A204.1 (cell line): ENCODE results near the gene B3GAT1.

ENCODE experiments used
- FAIRE-seq: peaks from 2 replicates; lab custom pipeline; 2012; peaks lifted over from hg19 to GRCh38; lab: Jason Lieb, UNC

Gene B3GAT1

DNA sequence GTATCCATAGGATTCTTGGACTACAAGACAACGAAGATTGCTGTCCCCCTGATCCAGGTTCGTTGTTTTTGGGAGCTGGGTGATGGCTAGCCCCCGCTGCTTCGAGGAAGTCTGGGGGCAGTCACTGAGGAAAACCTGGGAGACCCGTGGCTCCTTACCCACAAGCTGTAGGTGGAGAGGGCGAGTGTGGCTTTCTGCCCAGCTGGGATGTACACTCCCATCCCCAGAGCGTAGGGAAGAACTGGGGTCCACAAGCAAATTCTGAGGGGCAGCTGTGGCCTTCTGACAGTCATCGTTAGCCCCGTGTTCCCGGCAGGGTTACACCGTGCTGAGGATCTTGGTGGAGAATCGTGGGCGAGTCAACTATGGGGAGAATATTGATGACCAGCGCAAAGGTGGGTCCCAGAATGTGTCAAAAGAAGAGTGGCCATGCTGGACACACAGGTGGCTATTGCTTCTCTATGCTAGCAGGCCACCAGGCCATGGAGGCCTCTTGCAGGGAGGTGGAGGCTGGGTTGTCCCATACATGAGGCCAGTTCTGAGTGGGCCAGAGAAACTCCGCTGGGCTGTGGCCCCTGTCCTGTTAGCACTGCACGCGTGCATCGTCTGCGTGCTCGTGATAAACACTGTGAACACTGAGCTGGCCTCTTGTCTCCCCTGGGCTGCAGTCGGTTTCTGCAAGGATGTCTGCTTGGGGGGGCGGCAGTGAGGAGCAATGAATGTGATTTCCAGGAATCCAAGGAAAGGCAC, 40.4 kb downstream of the B3GAT1 start:
- FAIRE-seq, result no peak

DNA sequence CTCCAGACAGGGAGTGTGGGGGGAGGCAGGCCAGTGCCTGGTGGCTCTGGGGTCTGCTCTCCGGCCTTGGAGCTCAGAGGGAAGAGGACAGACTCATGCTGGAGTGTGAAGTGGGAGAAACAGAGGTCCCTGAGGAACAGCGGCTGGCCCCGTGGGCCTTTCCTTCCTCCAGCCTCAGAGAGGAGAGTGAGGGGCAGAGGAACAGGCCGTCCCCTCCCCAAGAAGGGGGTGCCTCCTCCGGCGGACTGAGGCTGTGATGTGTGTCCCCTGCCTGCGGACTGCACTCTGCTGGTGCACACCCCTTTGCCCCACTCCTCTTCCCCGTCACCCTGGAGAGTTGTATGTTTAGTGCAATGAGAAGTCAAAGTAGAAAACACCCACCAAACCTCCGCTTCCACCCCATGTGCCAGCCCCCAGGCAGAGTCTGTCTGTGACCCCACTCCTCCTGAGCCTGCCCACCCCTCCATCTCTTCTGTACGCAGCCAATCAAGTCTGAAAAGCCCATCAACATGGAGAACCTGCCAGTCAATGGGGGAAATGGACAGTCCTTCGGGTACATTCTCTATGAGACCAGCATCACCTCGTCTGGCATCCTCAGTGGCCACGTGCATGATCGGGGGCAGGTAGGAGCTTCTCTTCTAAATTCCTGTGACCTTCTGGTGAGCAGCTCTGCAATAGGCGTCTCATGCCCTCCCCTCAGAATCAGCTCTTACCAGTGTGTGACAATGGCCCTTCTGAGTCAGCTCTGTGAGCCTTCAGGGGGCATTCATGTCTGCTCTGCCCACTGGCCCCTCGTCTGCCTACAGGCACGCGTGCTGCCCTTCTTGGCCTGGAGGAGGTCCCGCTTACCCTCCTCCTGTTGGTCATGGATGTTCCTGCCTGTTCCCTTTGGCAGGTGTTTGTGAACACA, 41.3 kb downstream of the B3GAT1 start:
- no peak for FAIRE-seq

DNA sequence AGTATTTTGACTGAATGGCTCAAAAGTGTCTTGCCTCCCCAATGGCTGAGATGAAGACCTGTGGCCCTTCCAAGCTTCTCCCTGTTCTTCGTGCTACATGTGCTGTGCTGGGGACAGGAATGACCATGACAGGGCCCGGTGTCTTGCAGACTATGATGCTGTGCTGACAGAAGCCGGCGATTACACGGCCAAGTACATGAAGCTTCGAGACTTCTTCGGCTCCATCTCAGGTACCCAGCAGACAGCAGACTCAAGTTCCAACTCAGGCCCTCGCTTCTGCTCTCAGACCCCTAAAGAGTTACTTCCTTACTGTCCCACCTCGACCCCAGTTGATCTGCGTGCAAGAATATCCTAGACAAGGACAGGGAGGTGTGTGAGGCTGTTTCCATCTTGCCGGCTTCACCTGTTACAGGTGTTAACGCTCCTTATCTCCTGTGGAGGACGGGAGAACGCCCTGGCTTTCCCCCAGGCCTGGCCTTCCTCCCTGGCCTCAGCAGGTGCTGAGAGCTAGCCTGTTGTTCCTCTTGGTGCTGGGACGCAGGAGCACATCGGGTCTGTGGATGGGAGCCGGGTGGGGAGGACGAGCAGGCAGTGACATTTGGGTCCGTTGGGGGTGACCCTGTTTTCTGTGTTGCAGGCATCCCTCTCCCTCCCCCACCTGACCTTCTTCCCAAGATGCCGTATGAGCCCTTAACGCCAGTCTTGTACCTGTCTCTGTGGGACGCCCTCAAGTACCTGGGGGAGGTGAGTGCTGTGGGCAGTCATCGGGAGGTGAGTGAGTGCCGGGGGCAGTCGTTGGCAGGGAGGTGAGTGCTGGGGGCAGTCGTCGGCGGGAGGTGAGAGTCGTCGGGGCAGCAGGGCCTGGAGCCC, 42.2 kb downstream of the B3GAT1 start:
- no peak for FAIRE-seq

DNA sequence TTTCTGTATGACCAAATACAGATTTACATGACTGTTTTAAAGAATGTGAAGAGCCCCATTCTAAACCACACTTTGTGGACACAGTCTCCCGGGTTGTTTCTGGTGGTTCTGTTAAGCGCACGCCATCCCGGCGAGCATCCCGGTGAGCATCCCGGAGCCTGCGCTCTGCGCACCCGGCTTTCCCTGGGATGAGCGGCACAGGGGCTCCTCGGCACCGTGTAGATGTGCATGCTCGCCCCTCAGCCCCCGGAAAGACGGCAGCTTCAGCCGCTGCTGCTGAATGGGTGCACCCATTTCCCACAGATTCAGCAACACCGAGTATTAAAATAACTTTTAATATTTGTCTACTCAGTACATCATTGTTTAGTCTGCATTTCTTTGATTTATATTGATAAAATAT, 44.3 kb downstream of the B3GAT1 start:
- FAIRE-seq, result no peak

DNA sequence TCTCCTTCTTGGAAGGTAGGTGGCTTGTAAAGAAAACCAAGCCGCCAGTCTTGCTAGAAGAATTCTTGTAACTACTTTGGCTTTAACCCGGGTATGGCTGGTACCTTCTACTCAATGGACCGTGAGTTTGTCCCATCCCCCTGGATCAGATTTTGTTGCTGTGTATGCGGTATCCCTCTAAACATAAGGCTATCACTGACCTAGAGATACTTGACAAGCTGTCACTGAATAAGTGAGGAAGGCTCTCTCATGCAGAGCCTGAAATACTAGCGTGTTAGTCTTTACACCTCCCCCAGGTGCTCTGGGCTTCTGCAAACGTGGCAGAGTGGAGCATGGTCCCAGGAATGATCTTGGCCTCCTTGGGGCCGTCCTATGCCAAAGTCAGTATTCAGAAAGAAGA, 45.8 kb downstream of the B3GAT1 start:
- no peak for FAIRE-seq

DNA sequence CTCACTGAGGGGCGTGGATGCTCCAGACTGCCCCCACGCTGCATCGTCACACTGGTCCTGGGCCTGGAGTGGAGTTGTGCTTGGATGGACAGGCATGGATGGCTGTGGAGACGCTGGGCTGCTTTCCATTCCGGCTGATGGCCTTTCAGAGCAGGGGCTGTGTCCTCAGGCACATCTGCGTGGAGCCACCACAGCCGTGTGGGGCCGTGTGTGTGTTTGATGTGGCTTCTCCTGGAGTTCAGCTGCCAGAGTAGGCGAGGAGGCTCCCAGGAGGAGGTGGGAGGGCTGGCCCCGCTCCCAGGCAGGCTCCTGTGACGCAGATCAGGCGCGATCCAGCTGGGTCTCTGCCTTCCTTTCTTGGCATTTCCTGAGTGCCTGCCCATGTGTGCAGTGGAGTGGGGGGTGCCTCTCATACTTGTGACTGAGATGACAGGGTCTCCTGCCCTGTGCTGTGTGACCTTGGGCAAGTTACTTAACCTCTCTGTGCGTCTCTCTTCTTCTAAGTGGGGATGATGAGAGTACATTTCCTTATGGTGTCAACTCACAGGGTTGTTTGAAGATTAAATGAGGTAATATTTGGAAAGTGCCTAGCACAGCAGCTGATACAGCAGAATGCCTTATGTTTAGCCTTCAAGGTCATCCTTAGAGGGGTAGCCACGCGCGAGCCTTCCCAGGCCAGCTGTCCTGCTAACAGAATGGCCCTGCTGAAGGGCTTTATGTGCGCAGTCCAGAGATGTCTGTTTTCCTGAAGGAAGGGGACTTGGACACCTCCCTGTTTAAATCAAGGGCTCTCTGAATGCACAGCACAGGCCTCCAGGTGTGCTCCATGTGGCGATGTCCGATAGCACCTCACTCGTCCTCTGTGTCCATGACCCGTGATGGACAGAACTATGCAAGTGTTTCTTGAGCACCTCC, 46.8 kb downstream of the B3GAT1 start:
- no peak for FAIRE-seq

DNA sequence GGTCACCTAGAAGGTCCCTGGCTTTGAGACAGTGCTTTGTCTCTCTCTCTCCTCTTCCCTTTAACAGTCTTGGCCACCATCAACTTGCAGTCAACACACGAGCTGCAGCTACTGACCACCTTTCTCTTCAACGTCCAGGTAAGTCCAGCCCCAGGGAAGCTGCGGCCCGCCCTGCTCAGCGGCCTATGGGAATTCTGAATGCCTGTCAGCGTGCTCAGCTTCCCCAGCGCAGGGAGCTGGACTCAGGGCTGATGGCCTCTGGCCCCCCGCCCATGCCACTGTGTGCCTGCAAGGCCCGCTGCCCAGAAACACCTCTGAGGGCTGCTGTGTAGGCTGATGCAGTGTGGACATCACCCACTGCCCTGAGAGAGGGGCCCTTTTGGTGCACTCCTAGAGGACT, 47.8 kb downstream of the B3GAT1 start:
- FAIRE-seq, result no peak

DNA sequence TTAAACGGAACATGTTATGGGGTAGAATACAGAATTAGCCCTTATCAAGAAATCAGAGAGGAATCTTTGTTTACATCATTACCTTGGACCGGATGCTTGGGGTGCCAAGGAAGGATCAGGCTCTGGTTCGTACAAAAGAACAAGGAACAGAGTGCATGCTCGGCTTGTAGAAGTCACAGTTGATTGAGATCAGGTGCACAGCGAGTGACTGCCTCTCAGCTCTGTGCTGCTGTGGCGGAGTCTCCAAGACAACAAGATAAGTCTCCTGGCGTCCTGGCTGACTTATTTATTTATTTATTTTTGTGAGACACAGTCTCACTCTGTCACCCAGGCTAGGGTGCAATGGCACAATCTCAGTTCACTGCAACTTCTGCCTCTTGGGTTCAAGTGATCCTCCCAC, 48.5 kb downstream of the B3GAT1 start:
- no peak for FAIRE-seq

DNA sequence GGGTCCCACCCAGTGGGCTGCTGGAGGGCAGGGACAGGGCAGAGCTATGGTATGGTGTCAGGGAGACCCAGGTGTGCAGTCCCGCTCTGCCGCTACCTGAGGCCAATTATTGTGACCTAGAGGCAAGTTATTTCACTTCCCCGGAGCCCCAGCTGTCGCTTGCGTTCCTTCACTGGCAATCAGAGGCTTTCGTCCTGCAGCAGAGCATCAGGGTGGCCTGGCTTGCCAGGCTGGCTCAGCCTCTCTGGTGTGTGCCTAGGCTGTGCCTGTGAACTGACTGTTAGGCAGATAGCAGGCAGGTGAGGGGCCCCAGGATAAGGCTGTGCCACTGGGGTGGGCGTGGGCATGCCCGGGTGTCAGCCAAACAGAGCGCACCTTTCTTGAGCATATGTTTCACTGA, 48.9 kb downstream of the B3GAT1 start:
- no peak for FAIRE-seq

DNA sequence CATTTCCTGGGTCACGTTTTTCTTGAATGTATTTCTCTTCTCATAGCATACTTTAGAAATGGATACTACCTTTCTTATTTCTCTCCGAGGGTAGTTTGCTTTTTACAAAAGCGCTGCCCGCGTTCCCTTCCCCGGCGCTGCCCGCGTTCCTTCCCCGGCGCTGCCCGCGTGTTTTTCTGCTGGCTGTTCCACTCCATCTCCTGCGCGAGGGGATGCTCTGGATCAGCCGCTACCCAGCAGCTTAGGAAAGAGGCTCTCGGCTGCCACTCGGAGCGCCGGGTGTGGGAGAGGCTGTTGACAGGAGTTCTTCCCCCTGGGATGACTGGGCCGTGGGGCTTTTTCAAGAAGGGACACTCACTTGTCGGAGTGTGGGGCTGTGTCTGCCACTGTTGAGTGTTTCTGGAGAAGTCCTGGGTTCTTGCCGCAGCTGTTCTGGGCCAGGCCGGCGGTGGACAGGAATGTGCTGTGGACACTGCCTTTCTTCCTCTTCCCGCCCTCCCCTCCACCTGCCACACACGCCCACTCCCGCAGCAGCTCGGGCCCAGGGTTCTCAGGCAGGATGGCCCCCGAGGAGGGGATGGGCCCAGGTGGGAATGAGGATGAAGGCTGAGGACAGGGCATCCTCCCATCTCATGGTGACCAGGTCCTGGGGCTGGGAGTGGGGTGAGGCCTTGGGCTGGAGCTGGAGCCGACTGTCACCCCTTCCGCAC, 49.7 kb downstream of the B3GAT1 start:
- no peak for FAIRE-seq

DNA sequence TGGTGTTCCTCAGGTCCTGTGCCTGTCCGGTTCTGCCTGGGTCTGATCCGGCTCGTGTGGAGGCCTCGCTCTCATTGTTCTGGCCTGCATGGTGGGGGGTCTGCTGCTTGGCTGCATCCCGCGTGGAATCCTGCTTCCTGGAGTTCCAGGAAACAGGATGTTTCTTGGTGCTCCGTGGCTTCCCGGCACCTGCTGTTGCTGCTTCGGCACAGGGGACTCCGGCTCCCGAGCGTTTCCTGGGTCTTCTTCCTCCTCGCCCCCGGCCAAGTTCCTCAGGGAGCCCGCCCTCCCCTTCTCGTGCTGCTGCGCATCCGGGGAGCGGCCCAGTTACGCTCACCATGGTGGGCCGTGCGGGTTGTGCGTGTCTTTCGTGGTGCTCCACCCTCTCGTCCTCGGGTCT, 50.4 kb downstream of the B3GAT1 start:
- FAIRE-seq, result no peak

DNA sequence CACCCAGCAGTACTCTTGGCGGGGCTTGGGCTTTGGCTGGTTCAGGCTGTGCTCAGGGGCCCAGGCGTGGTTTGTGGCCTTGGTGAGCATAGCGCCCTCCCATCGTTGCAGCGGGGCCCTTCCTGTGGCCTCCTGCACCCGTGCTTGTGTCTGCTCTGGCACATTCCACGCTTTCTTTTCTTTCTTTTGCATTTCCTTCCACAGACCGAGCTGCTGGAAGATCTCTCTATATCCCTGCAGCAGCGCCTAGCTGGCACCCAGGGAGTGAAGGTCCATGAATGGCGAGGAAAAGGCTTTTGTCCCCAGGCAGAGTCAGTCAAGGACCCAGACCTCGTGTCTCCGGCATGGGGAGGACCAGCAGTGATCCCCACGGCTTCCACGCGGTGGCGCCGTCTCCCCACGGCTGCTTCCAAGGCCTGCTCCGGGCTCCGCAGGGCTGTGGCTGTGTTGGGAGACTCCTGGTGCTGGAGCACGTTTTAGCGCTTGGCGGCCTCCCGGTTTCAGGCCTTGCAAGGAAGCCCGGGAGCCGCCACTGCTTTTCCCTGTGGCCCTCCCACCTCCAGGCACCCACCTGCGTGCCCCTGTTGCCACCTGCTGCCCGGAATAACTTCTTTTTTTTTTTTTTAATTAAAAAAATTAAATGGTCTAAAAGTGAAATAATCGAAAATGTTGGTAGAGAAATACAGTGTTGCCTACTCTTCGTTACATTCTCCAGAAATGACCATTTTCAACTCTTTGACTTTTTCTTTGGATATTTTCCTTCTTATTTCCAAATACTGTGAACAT, 51.8 kb downstream of the B3GAT1 start:
- no peak for FAIRE-seq

DNA sequence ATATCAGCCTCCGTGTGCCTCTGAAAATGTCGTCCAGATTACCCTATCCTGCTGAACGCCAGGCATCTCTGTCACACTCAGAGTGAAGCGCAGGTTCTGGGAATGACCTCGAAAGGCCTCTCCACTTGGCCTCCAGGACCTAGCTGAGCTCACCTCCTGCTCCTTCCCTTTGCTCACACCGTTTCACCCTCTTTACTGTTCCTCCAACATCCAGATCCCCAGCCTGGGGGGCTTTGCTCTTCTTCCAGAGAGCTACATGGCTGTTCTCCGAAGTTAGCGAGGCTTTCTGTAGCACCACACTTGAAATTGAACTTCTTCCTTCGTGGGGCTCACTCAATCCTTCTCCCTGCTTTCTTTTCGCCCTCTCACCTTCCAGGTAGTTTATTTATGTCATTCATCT, 52.4 kb downstream of the B3GAT1 start:
- no peak for FAIRE-seq

DNA sequence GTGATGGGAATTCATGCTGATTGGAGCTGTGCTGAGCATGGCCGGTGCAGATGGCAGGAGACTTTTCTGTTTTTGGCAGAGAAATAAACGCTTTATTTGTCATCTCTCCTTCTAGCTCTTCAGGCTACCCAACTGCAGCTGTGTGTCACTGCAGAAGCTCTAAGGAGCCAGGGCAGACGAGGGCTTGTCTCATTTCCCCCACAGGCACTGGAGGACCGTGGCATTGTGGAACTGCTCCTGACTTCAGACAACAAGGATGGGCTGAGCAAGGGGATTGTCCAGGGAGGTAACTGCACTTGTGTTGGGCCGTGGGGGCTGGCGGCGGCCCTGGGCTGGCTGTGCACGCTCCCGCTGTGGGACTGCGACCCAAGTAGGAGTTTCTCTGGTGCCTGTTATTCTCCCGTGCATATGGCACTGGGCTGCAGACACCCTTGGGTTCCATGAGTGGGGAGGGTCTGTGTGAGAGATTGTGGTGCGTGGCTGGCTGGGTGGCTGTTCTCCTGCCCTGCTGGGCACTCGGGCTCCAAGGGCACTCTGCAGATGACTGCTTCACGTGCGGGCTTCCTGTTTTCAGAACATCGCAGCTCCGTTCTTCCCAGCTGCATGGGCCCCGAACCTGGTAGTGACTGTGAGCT, 53.1 kb downstream of the B3GAT1 start:
- no peak for FAIRE-seq

DNA sequence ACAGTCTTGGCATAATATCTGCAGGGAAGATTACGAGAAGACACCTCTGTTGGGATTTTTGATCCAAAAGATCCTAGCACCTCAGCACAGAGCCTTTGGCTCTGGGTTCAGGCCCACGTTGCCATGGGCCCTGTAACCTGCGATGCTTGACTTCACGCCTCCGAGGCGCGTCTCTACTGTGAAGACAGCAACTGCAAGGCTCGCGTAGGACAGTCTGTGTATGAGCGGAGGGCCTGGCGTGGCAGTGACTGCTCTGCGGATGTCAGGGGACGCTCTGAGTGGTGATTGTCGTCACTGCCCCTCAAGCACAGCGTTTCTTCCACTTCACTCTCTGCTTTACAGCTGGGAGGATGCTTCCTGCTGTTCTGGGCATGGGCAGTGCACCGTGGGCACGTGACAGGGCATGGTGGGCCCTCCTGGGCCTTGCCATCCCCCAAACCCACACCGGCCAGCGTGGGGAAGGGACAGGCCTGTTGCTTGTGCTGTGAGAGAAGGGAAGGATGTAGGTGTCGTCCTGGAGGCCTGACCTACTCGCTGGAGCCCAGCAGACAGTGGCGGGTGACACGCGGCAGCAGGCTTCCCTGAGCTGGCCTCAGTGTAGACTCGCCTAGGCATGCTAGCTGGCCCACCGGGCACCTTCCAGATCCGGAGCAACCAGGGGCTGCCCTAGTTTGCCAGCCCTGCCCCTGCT, 53.7 kb downstream of the B3GAT1 start:
- FAIRE-seq, result no peak

DNA sequence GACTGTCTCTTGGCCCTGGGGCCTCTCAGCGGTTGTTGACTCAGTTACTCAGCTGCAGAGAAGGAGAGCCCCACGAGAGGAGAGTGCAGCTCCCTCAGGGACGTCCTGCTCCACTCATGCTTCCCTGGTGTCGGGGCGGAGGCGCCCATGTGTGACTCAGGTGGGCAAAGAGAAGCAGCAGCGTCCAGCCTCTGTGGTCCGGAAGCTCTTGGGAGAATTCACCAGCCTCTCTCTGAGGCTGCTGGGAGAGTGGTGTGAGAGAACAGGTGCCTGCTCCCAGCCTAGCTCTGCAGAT, 54.5 kb downstream of the B3GAT1 start:
- no peak for FAIRE-seq

DNA sequence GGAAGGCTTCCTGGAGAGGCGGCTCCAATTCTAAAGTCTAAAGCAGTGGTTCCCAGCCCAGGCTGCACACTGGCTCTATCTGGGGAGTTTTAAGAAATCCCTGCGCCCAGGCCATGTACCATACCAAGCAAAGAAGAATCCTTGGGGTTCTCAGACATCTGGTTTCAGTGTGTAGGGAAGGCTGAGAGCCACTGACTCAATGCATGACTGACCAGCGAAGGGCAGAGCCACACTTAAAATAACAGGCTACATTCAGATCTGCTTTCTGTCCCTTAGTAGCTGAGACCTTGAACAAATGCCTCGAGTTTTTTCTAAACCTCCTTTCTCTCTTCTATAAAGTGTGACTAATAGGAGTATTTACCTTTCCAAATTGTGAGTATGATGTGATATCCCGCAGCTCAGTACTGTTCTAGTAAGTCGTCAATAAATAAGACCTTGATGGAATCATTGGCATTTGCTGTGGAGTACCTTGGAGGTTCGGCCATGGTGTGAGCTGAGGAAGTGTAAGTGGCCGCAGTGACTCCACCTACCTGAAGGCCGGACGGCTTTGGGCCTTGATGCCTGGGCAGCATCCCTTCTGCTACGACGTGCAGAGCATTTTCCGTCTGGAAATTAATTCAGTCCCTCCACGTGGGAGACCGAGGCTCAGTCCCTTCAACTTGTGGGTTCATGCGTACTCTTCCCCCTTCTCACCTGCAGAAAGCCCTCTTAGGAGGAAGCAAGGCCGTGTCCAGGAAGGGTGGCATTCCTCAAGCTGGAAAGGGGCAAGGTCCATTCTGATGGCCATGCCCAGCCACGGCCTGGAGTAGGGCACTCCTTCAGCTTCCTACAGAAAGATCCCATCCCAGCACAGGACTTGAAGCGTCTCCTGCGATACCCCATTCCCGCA, 55.1 kb downstream of the B3GAT1 start:
- no peak for FAIRE-seq

DNA sequence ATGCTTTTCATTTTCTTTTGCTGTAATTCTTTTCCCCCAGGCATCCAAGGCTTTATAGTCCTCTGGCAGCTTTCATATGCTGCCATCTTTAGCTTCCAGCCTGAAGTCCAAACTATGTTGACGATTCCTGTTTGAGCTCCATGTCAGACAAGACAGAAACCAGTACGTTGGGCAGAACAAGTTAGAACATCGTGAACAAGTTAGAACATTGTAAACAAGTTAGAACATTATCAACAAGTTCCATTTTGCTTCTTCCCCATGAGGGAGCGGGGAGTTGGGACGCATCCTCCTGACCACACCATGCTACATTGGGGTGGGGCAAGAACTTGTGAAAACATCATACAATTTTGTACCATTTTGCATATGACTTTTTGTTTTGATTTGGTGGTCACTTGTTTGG, 56.4 kb downstream of the B3GAT1 start:
- FAIRE-seq, result no peak
